Naive B cell (primary cell): ENCODE results near the gene OSMR. TPM values are rescaled to one million over a fixed set of nuclear protein-coding genes. Genes with fewer than 3 reads are reported as not detected.
A peak's percentile ranks its signal among the peaks of the same experiment; 100 is the strongest.

Experiments used
- ATAC-seq, 2 donors: fragments of 150-1000 bp; cut with Tn5 transposase; 2 replicates each; pipeline ENCODE4 v1.10.0; 2021; ENCODE audit warnings: low read depth in 2 of 2, mild to moderate bottlenecking in 2 of 2, moderate library complexity in 2 of 2
- DNase-seq: peaks from one replicate; pipeline ENCODE4 v3.0.0; 2022
- H3K27ac Mint-ChIP-seq, 6 donors: one replicate each; pipeline ENCODE4 v1.8.0; 2020 to 2022; ENCODE audit warnings: mild to moderate bottlenecking in 6 of 6, mixed read lengths in 6 of 6, moderate library complexity in 5 of 6, inconsistent platforms in 2 of 6
- H3K27me3 Mint-ChIP-seq, 3 donors: one replicate each; pipeline ENCODE4 v1.8.0; 2021 to 2022; ENCODE audit warnings: mixed read lengths in 3 of 3, mild to moderate bottlenecking in 1 of 3
- H3K36me3 Mint-ChIP-seq, 2 donors: one replicate each; pipeline ENCODE4 v1.8.0; 2020 to 2022; ENCODE audit warnings: mixed read lengths in 2 of 2, inconsistent platforms in 1 of 2, mild to moderate bottlenecking in 1 of 2
- H3K4me1 Mint-ChIP-seq, 3 donors: one replicate each; pipeline ENCODE4 v1.8.0; 2020 to 2022; ENCODE audit warnings: mixed read lengths in 3 of 3, inconsistent platforms in 1 of 3, mild to moderate bottlenecking in 1 of 3, moderate library complexity in 1 of 3
- H3K4me3 Mint-ChIP-seq, 8 donors: one replicate each; pipeline ENCODE4 v1.8.0; 2020 to 2022; ENCODE audit warnings: mild to moderate bottlenecking in 8 of 8, mixed read lengths in 8 of 8, moderate library complexity in 8 of 8, inconsistent platforms in 2 of 8
- H3K9me3 Mint-ChIP-seq, 7 donors: one replicate each; pipeline ENCODE4 v1.8.0; 2020 to 2022; ENCODE audit warnings: mixed read lengths in 7 of 7, mild to moderate bottlenecking in 5 of 7, inconsistent platforms in 2 of 7, moderate library complexity in 1 of 7
- polyA plus RNA-seq, 6 donors: library from polyadenylated mRNA; unstranded; fragments of 300-500 nt; fragmentation: Illumina TruSeq; gene quantifications; one replicate each; pipeline ENCODE4 v1.2.3, GENCODE V29; 2021; ENCODE audit warnings: low read depth in 6 of 6

The OSMR gene
- under 1 TPM in 2 of 6 donors, not detected in 4; 0.05 to 0.07 TPM for polyA plus RNA-seq

- Mint-ChIP-seq H3K4me3 (peak within 1 kb of the TSS in 7 of 8 donors; percentile 48 to 80 (median 53)), H3K9me3 (peaks cover 0 to 14% (median 4%) of the 10 kb centered on the region in 7 donors), H3K27me3 (peaks cover 38 to 59% (median 55%) of the 10 kb centered on the region in 3 donors), H3K36me3 (peaks cover 7 to 15% of the 10 kb centered on the region in 2 donors), H3K27ac (no peak within 1 kb of the TSS), H3K4me1 (peaks cover 4 to 18% (median 12%) of the 10 kb centered on the region in 3 donors)
- ATAC-seq (no peak), DNase-seq (no peak)
These were observed at the start of gene OSMR for GRCh38 chr5:38845526-38846378. OSMR (plus strand) TSS chr5:38846012; CDS start chr5:38869045, 23,033 bp downstream.

GRCh38 chr5:38796742-38797108 lies 49.1 kb upstream of the OSMR start:
- peaks cover 6 to 32% (median 26%) of the 10 kb centered on the region in 3 donors for H3K27me3 Mint-ChIP-seq
- H3K4me3 Mint-ChIP-seq = no peak overlapping the region
- H3K4me1 Mint-ChIP-seq = no peaks in the 10 kb centered on the region
- H3K9me3 Mint-ChIP-seq = peaks cover 0 to 3% (median 0%) of the 10 kb centered on the region in 7 donors
- DNase-seq = no peak
- no peak overlapping the region for H3K27ac Mint-ChIP-seq
- no peaks in the 10 kb centered on the region for H3K36me3 Mint-ChIP-seq
- ATAC-seq = no peak

- no peak overlapping the region for H3K27ac Mint-ChIP-seq
- DNase-seq (no peak), ATAC-seq (no peak)
- H3K36me3 Mint-ChIP-seq = no peaks in the 10 kb centered on the region
- H3K27me3 Mint-ChIP-seq = peaks cover 14 to 30% (median 28%) of the 10 kb centered on the region in 3 donors
- no peaks in the 10 kb centered on the region for H3K4me1 Mint-ChIP-seq
- H3K4me3 Mint-ChIP-seq = no peak overlapping the region
- H3K9me3 Mint-ChIP-seq = peaks cover 0 to 3% (median 0%) of the 10 kb centered on the region in 7 donors
These were observed 48.0 kb upstream of the OSMR start for GRCh38 chr5:38797838-38798237.

- no peak overlapping the region for H3K4me3 Mint-ChIP-seq
- peaks cover 15 to 22% (median 16%) of the 10 kb centered on the region in 3 donors for H3K27me3 Mint-ChIP-seq
- H3K36me3 Mint-ChIP-seq = no peaks in the 10 kb centered on the region
- no peak overlapping the region for H3K27ac Mint-ChIP-seq
- no peaks in the 10 kb centered on the region for H3K4me1 Mint-ChIP-seq
- ATAC-seq (no peak), DNase-seq (no peak)
- H3K9me3 Mint-ChIP-seq = peaks cover 0 to 6% (median 0%) of the 10 kb centered on the region in 7 donors
These were observed 46.0 kb upstream of the OSMR start for GRCh38 chr5:38799556-38800377.

GRCh38 chr5:38800515-38800914 lies 45.3 kb upstream of the OSMR start:
- peaks cover 16 to 22% (median 20%) of the 10 kb centered on the region in 3 donors for H3K27me3 Mint-ChIP-seq
- no peak overlapping the region for H3K4me3 Mint-ChIP-seq
- DNase-seq = no peak
- no peak for ATAC-seq
- H3K9me3 Mint-ChIP-seq = peaks cover 0 to 6% (median 0%) of the 10 kb centered on the region in 7 donors
- no peaks in the 10 kb centered on the region for H3K4me1 Mint-ChIP-seq
- no peaks in the 10 kb centered on the region for H3K36me3 Mint-ChIP-seq
- no peak overlapping the region for H3K27ac Mint-ChIP-seq

- Mint-ChIP-seq H3K27ac (no peak overlapping the region), H3K4me3 (no peak overlapping the region), H3K9me3 (peaks cover 0 to 6% (median 0%) of the 10 kb centered on the region in 7 donors), H3K36me3 (no peaks in the 10 kb centered on the region), H3K4me1 (no peaks in the 10 kb centered on the region), H3K27me3 (peaks cover 16 to 27% (median 22%) of the 10 kb centered on the region in 3 donors)
- DNase-seq (no peak), ATAC-seq (no peak)
These were observed 43.7 kb upstream of the OSMR start for GRCh38 chr5:38802125-38802524.

- peaks cover 20 to 34% (median 24%) of the 10 kb centered on the region in 3 donors for H3K27me3 Mint-ChIP-seq
- DNase-seq (no peak), ATAC-seq (no peak)
- no peak overlapping the region for H3K4me3 Mint-ChIP-seq
- no peaks in the 10 kb centered on the region for H3K4me1 Mint-ChIP-seq
- no peak overlapping the region for H3K27ac Mint-ChIP-seq
- peaks cover 0 to 6% (median 0%) of the 10 kb centered on the region in 7 donors for H3K9me3 Mint-ChIP-seq
- H3K36me3 Mint-ChIP-seq = no peaks in the 10 kb centered on the region
These were observed 42.6 kb upstream of the OSMR start for GRCh38 chr5:38803246-38803645.

GRCh38 chr5:38806775-38807258 lies 39.0 kb upstream of the OSMR start:
- H3K36me3 Mint-ChIP-seq = no peaks in the 10 kb centered on the region
- H3K27ac Mint-ChIP-seq = no peak overlapping the region
- H3K4me3 Mint-ChIP-seq = no peak overlapping the region
- no peak for DNase-seq
- H3K9me3 Mint-ChIP-seq = peaks cover 0 to 6% (median 0%) of the 10 kb centered on the region in 7 donors
- peaks cover 17 to 37% (median 30%) of the 10 kb centered on the region in 3 donors for H3K27me3 Mint-ChIP-seq
- H3K4me1 Mint-ChIP-seq = no peaks in the 10 kb centered on the region
- ATAC-seq = no peak

GRCh38 chr5:38807570-38808483 lies 38.0 kb upstream of the OSMR start:
- H3K9me3 Mint-ChIP-seq = peaks cover 0 to 4% (median 0%) of the 10 kb centered on the region in 7 donors
- ATAC-seq (no peak), DNase-seq (no peak)
- peaks cover 27 to 41% (median 34%) of the 10 kb centered on the region in 3 donors for H3K27me3 Mint-ChIP-seq
- no peak overlapping the region for H3K27ac Mint-ChIP-seq
- no peaks in the 10 kb centered on the region for H3K36me3 Mint-ChIP-seq
- no peaks in the 10 kb centered on the region for H3K4me1 Mint-ChIP-seq
- no peak overlapping the region for H3K4me3 Mint-ChIP-seq

- Mint-ChIP-seq H3K36me3 (no peaks in the 10 kb centered on the region), H3K27me3 (peaks cover 31 to 45% (median 35%) of the 10 kb centered on the region in 3 donors), H3K27ac (no peak overlapping the region), H3K4me1 (no peaks in the 10 kb centered on the region), H3K4me3 (no peak overlapping the region), H3K9me3 (peaks cover 0 to 2% (median 0%) of the 10 kb centered on the region in 7 donors)
- ATAC-seq = no peak
- DNase-seq = no peak
These were observed 37.0 kb upstream of the OSMR start for GRCh38 chr5:38808666-38809343.

GRCh38 chr5:38809388-38810359 lies 36.1 kb upstream of the OSMR start:
- DNase-seq (no peak), ATAC-seq (no peak)
- Mint-ChIP-seq H3K4me3 (peak overlapping the region in 1 of 8 donors; percentile 47), H3K27ac (no peak overlapping the region), H3K9me3 (peaks cover 0 to 2% (median 0%) of the 10 kb centered on the region in 7 donors), H3K4me1 (no peaks in the 10 kb centered on the region), H3K27me3 (peaks cover 35 to 52% (median 35%) of the 10 kb centered on the region in 3 donors), H3K36me3 (no peaks in the 10 kb centered on the region)
